ENCODE data around the gene DNAJA2. TPM values are rescaled to one million over a fixed set of nuclear protein-coding genes. Genes with fewer than 3 reads are reported as not detected.

The DNAJA2 gene
- total RNA-seq, 1 donor from 2014 or later: 56.5 TPM

GRCh38 chr16:46915483-46916025, 57.9 kb downstream of the DNAJA2 start:
- Mint-ChIP-seq H3K9me3 (ENCODE audit: unreplicated experiment) (no peaks in the 10 kb centered on the region), H3K4me3 (ENCODE audit: unreplicated experiment) (peak overlapping the region; percentile 4), H3K27me3 (ENCODE audit: unreplicated experiment) (peaks cover 11% of the 10 kb centered on the region), H3K36me3 (ENCODE audit: low read depth, unreplicated experiment) (peaks cover 30% of the 10 kb centered on the region), H3K27ac (ENCODE audit: unreplicated experiment) (peak overlapping the region; percentile 28), H3K4me1 (ENCODE audit: unreplicated experiment) (no peaks in the 10 kb centered on the region)
- TF ChIP-seq, protein P1, sequence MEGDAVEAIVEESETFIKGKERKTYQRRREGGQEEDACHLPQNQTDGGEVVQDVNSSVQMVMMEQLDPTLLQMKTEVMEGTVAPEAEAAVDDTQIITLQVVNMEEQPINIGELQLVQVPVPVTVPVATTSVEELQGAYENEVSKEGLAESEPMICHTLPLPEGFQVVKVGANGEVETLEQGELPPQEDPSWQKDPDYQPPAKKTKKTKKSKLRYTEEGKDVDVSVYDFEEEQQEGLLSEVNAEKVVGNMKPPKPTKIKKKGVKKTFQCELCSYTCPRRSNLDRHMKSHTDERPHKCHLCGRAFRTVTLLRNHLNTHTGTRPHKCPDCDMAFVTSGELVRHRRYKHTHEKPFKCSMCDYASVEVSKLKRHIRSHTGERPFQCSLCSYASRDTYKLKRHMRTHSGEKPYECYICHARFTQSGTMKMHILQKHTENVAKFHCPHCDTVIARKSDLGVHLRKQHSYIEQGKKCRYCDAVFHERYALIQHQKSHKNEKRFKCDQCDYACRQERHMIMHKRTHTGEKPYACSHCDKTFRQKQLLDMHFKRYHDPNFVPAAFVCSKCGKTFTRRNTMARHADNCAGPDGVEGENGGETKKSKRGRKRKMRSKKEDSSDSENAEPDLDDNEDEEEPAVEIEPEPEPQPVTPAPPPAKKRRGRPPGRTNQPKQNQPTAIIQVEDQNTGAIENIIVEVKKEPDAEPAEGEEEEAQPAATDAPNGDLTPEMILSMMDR (IDR thresholded peaks at IDR 0.05; ENCODE audit: unreplicated experiment): no peak
- DNase-seq (ENCODE audit: low spot score): no peak

GRCh38 chr16:46914556-46915201, 58.8 kb downstream of the DNAJA2 start:
- no peak for DNase-seq (ENCODE audit: low spot score)
- no peaks in the 10 kb centered on the region for H3K9me3 Mint-ChIP-seq (ENCODE audit: unreplicated experiment)
- H3K4me3 Mint-ChIP-seq (ENCODE audit: unreplicated experiment): no peak overlapping the region
- H3K27me3 Mint-ChIP-seq (ENCODE audit: unreplicated experiment): peaks cover 5% of the 10 kb centered on the region
- no peak overlapping the region for H3K27ac Mint-ChIP-seq (ENCODE audit: unreplicated experiment)
- TF ChIP-seq, protein P1 (IDR thresholded peaks at IDR 0.05; ENCODE audit: unreplicated experiment): no peak
- H3K36me3 Mint-ChIP-seq (ENCODE audit: low read depth, unreplicated experiment): peaks cover 25% of the 10 kb centered on the region
- no peaks in the 10 kb centered on the region for H3K4me1 Mint-ChIP-seq (ENCODE audit: unreplicated experiment)

GRCh38 chr16:46911650-46912049, 61.8 kb downstream of the DNAJA2 start:
- Mint-ChIP-seq H3K36me3 (ENCODE audit: low read depth, unreplicated experiment) (peaks cover 20% of the 10 kb centered on the region), H3K4me1 (ENCODE audit: unreplicated experiment) (no peaks in the 10 kb centered on the region), H3K27me3 (ENCODE audit: unreplicated experiment) (peaks cover 4% of the 10 kb centered on the region), H3K27ac (ENCODE audit: unreplicated experiment) (no peak overlapping the region), H3K9me3 (ENCODE audit: unreplicated experiment) (no peaks in the 10 kb centered on the region), H3K4me3 (ENCODE audit: unreplicated experiment) (no peak overlapping the region)
- TF ChIP-seq, protein P1 (IDR thresholded peaks at IDR 0.05; ENCODE audit: unreplicated experiment): no peak
- no peak for DNase-seq (ENCODE audit: low spot score)

DNA sequence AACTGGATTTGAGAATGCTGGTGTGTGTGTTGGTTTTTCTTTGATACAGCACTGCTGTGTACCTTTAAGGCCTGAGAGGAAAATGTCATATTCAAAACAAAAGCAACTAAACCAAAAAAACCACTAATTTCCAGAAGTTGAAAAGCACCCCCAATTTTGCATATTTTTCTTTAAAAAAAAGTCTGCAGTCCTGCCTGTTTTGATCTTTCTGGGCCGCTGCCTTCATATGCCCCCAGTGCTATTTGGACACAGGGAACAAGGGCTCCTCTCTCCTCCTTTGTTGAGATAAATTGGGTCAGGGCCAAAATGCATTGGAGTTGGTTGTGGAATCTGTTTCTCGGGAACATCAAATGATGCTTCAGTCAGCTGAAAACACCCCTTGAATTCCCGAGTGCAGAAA, 62.4 kb downstream of the DNAJA2 start:
- peaks cover 20% of the 10 kb centered on the region for H3K36me3 Mint-ChIP-seq (ENCODE audit: low read depth, unreplicated experiment)
- H3K4me1 Mint-ChIP-seq (ENCODE audit: unreplicated experiment): no peaks in the 10 kb centered on the region
- no peaks in the 10 kb centered on the region for H3K9me3 Mint-ChIP-seq (ENCODE audit: unreplicated experiment)
- H3K27me3 Mint-ChIP-seq (ENCODE audit: unreplicated experiment): peaks cover 4% of the 10 kb centered on the region
- H3K4me3 Mint-ChIP-seq (ENCODE audit: unreplicated experiment): no peak overlapping the region
- no peak overlapping the region for H3K27ac Mint-ChIP-seq (ENCODE audit: unreplicated experiment)
- no peak for DNase-seq (ENCODE audit: low spot score)
- TF ChIP-seq, protein P1 (IDR thresholded peaks at IDR 0.05; ENCODE audit: unreplicated experiment): no peak

All from endothelial cell (in vitro differentiated cells).